ENCODE data around the gene HMX1.

- TF ChIP-seq POLR2A (IDR thresholded peaks at IDR 0.05; ENCODE audit: low read depth, low read length) (no peak), SPI1 (IDR thresholded peaks at IDR 0.05; ENCODE audit: low read depth, low read length) (no peak), POLR2AphosphoS5 (IDR thresholded peaks at IDR 0.05; ENCODE audit: low read depth, low read length) (no peak)
Observed at GRCh38 chr4:8862800-8863685, 8.6 kb downstream of the HMX1 start.

Measured in GM12891 (cell line).